HG02973 (cell line): ENCODE results near the gene LMBR1.
"Not testable (repeated sequence)": the region's sequence is repeated elsewhere in the genome, so short reads cannot be mapped to it uniquely, and the experiment has no call there.

Experiments used
- ATAC-seq: cut with Tn5 transposase; IDR thresholded peaks from one replicate; pipeline ENCODE4 v1.9.1; 2021; ENCODE audit warnings: moderate library complexity; ENCODE audit not compliant: unreplicated experiment

The LMBR1 gene

GRCh38 chr7:156854654-156855053 is 38.3 kb downstream of the LMBR1 start:
- ATAC-seq, result no peak

- no peak for ATAC-seq
These were observed 44.0 kb downstream of the LMBR1 start for GRCh38 chr7:156848979-156849378.

- ATAC-seq, result no peak
These were observed 47.4 kb downstream of the LMBR1 start for GRCh38 chr7:156845379-156846101.

DNA sequence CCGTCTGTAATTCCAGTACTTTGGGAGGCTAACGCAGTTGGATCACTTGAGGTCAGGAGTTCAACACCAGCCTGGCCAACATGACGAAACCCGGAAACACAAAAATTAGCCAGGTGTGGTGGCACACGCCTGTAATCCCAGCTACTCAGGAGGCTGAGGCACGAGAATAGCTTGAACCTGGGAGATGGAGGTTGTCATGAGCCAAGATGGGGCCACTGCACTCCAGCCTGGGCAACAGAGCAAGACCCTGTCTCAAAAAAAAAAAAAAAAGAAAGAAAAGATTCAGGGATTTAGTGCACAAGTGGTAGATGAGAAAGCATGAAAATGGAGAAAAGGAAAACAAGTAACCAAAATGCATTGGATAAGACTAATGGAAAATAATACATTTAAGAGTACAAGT is 49.4 kb downstream of the LMBR1 start:
- not testable (repeated sequence) for ATAC-seq

GRCh38 chr7:156843157-156843556 is 49.8 kb downstream of the LMBR1 start:
- no peak for ATAC-seq

GRCh38 chr7:156842740-156843140 is 50.2 kb downstream of the LMBR1 start:
- no peak for ATAC-seq

DNA sequence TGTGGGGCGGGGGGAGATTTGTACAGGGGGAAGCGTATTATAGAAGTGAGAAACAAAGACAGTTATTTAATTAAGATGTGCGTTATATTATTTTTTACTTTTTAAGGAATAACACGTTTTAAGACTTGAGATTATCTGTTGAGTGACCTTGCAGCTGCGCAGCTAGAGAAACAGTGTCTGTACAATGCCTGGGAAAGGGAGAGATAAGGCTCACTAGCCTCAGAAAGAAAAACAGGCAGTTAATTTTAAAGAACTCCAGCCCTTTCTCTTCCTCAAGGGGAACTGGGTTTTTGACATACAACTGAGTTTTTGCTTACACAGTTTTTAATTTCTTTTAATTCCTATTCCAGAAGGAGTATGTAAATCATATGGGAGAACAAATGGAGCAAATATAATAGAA is 50.7 kb downstream of the LMBR1 start:
- no peak for ATAC-seq

GRCh38 chr7:156841497-156841896 is 51.5 kb downstream of the LMBR1 start:
- ATAC-seq, result no peak

DNA sequence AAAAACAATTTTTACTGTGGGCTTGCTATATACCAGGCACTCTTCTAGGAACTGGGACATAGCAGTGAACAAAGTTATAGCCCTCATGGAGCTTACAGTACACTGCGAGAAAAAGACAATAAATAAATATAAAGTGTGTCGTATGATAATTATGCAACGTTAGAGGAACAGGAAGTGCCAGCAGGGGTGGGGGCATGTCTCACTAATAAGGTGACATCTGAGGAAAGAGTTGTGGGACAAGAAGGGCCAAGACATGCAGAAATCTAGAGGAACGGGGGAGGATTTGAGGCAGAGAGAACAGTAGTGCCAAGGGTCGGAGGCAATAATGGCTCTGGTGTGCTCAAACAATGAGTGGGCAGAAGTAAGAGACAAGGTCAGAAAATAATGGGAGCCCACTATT is 52.8 kb downstream of the LMBR1 start:
- ATAC-seq, result no peak

GRCh38 chr7:156836443-156836842 is 56.5 kb downstream of the LMBR1 start:
- ATAC-seq, result no peak

GRCh38 chr7:156834462-156834861 is 58.5 kb downstream of the LMBR1 start:
- ATAC-seq, result no peak

- ATAC-seq, result no peak
These were observed 59.7 kb downstream of the LMBR1 start for GRCh38 chr7:156833312-156833711.

DNA sequence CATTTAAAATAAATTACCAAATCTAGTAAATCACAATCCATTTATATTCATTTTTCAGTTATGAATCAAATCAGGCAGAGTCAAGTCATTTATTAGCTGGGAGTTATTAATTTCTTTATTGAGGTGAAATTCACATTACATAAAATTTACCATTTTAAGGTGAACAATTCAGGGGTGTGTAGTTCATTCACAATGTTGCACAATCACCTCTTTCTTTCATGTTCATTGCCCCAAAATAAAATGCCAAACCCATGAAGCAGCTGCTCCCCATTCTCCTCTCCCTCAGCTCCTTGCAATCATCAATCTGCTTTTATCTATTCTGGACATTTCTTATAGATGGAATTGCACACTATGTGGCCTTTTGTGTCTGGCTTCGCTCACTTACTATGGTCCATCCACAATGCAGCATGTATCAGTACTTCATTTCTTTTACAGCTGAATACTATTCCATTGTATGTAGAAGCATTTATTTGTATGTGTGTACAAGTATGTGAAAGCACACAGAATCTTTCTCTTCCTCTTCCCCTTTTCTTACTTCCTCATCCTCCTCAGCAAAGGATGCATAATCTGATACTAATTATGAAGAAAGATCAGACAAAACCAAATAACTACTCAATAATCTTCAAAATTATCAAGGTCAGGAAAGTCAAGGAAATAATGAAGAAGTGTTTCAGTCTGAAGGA is 60.6 kb downstream of the LMBR1 start:
- no peak for ATAC-seq

- no peak for ATAC-seq
These were observed 63.2 kb downstream of the LMBR1 start for GRCh38 chr7:156829669-156830336.

- ATAC-seq, result no peak
These were observed 65.3 kb downstream of the LMBR1 start for GRCh38 chr7:156827587-156828203.

GRCh38 chr7:156823435-156823834 is 69.5 kb downstream of the LMBR1 start:
- ATAC-seq, result no peak

GRCh38 chr7:156820445-156821063 is 72.4 kb downstream of the LMBR1 start:
- ATAC-seq, result no peak

DNA sequence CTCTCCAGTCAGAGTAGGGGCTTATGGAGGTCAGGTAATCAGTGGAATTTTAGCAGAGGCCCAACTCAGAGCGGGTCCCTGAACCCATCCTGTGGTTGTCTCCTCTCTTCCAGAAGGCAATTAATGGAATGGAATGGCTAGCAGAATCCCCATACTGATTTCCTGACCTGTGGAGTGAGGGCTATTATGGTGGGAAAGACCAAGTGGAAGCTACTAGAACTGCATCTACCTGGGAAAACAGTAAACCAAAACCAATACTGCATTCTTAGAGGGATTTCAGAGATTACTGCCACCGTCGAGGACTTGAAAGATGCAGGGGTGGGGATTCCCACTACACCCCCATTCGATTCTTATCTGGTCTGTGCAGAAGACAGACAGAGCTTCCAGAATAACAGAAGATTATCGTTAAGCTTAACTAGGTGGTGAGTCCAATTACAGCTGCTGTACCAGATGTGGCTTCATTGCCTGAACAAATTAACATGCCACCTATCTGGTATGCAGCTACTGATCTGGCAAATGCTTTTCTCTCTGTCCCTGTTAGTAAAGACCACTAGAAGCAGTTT is 73.2 kb downstream of the LMBR1 start:
- no peak for ATAC-seq

- no peak for ATAC-seq
These were observed 74.8 kb downstream of the LMBR1 start for GRCh38 chr7:156818133-156818532.

DNA sequence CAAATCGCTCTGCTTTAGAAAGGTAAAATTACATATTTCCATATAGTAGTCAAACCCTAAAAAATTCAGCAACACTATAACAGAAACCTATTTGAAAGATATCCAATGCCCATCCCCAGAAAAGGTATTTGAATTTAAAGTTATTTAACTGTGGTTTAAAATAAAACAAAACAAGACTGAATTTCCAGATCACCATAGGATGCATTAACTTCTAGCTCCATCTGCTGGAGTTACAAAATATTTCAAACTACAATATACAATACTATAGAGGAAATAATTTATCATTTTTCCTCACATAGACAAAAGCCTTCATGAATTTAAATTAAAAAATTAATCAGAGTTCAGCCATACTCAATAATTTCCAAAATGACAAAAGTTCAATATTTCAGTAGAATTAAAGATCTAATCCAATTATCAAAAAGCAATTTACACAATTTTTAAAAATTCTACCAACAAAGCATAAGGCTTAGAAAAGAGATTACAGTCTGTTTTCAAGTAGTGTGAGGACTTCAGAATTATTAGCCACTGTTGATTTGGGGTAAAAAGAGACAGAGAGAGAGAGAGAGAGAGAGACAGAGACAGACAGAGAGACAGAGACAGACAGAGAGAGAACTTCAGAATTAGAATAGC is 75.9 kb downstream of the LMBR1 start:
- no peak for ATAC-seq
